GM10847 (cell line): ENCODE results near the gene DPPA4.

ENCODE experiments used
- POLR2A ChIP-seq: IDR thresholded peaks from 2 replicates; pipeline ENCODE4 v1.6.1; 2011; ENCODE audit not compliant: insufficient read length; ENCODE audit errors: extremely low read depth

Gene DPPA4

DNA sequence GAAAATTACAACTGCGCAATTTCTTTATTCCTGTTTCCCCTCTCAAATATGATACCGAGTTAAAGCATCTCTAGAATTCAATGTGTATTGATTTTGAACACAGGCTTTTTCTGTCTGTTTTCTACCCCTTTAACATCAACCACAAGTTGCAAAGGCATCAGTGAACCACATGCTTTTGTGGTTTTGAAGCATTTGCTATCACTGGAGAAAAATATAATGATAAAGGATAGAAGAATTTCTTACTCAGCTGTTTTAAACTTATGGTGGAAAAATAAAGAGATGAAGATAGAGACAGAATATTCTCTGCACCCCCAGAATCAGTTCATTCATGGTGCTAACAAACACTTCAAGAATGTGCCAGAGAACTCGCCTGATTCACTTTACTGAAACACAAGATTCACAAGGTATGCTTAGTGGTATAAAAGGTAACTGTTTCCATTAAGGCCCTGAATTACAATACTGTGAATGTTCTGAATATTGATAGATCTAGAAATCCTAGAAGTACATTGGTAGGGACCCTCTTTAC is 9.5 kb upstream of the DPPA4 start:
- no peak for TF ChIP-seq POLR2A

DNA sequence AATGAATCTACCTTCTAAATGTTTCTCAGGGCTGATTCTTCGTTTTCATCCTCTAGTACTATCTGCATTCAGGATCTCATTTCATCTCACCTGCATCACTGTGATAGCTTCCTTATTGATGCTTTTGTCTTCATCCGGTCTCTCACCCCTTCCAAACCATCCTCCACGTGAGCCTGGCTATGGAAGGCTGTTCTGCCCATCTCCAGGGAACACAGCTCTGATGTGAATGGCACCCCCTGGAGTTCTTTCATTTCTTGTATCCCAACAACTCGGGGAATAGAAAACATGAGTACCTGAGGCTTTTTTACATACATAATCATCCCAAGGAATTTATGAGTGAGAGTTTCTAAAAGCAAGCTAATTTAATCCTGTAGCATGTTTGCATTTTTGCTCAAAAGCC is 8.8 kb upstream of the DPPA4 start:
- TF ChIP-seq POLR2A: no peak

- TF ChIP-seq POLR2A: no peak
Observed at GRCh38 chr3:109339714-109340648, 2.6 kb upstream of the DPPA4 start.

GRCh38 chr3:109339197-109339596 is 1.9 kb upstream of the DPPA4 start:
- no peak for TF ChIP-seq POLR2A

- no peak for TF ChIP-seq POLR2A
Observed at GRCh38 chr3:109338322-109338721, 976 bp upstream of the DPPA4 start.

GRCh38 chr3:109336291-109336861 is 970 bp downstream of the DPPA4 start:
- no peak for TF ChIP-seq POLR2A

DNA sequence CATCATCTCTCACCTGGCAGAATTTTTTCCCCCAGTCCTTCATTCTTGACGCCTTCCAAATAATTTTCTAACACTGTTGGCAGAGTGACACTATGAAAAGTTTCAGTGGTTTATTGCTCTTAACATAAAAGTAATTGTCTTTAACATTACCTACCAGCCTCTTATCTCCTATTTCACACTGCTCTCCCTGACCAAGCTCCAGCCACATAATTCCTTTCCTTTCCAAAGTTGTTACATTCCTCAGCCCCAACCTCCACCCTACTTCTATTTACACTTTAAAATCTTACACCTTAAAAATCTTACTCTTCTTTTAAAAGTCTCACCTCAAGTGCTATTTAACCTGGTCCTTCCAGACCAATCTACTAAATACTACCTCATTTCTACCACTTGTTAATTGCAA is 2.8 kb downstream of the DPPA4 start:
- TF ChIP-seq POLR2A: no peak

- no peak for TF ChIP-seq POLR2A
Observed at GRCh38 chr3:109331692-109332091, 5.7 kb downstream of the DPPA4 start.

DNA sequence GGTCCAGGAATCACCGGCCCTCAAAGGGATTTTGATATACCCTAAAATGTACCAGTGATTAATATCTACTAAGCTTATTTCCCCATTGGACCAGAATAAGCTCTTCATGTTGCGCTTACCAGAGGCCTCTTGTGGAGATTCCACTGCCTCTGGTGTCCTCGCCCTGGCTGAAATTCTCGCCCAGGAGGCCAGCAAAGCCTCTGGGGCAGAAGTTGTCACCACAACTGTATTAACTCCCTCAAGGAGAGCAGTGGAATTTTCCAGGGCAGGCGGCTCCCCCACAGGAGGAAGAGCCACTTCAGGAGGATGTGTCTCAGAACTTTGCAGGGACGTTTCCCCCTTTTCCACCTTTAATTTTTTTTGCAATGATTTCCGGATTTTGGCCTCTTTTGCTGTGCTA is 6.9 kb downstream of the DPPA4 start:
- TF ChIP-seq POLR2A: no peak

DNA sequence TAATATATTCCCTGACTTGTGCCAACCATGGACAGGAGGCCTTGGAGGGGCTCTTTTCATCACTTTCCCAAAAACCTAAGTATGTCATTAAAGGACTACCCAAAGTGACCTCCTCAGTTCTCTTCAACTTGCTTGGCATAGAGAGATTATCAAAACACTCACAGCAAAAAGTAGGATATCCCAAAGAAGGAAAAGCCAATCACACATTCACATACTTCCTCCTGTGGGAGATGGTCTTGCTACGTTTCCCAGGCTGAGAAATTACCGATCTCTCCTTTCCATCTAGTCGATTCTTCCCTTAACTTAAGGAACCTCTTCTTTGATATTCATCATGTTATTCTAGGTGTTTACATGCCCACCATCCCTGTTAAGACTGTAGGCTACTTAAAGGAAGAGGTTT is 9.1 kb downstream of the DPPA4 start:
- no peak for TF ChIP-seq POLR2A

- TF ChIP-seq POLR2A: no peak
Observed at GRCh38 chr3:109325657-109326056, 11.7 kb downstream of the DPPA4 start.

DNA sequence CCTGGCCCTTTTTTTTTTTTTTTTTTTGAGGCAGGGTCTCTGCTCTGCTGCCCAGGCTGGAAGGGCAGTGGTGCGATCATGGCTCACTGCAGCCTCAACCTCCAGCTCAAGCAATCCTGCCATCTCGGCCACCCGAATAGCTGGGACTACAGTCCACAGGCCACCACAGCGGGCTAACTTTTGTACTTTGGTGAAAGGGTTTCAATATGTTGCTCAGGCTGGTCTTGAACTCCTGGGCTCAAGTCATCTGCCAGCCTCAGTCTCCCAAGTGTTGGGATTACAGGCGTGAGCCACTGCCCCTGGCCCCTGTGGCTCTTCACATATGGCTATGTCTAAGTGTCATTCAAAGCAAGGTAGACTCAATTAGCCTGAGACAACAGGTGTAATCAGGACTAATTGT is 12.2 kb downstream of the DPPA4 start:
- TF ChIP-seq POLR2A: no peak

- no peak for TF ChIP-seq POLR2A
Observed at GRCh38 chr3:109316162-109316730, 21.1 kb downstream of the DPPA4 start, which contains the start of gene DPPA2. Gene DPPA2, minus strand, starts transcription at chr3:109316517. Its CDS starts 1,975 bp downstream, at chr3:109314542.

DNA sequence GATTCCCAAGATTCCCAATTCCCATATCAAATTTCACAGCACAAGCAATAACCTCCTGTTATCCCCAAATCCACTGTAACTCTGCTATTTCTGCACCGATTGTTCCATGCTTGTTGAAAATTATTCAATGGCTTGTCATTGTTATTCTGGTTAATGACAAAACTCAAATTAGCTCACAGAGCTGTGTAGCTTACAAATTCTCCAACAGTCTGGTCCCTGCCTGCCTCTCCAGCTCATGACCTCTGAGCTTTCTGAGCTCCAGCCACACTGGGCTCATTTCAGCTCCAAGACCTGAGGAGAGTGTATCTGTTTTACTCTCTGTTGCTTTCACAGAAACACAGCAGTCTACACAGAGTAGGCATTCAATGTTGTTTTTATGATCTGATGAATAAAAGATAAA is 24.3 kb downstream of the DPPA4 start:
- TF ChIP-seq POLR2A: no peak

DNA sequence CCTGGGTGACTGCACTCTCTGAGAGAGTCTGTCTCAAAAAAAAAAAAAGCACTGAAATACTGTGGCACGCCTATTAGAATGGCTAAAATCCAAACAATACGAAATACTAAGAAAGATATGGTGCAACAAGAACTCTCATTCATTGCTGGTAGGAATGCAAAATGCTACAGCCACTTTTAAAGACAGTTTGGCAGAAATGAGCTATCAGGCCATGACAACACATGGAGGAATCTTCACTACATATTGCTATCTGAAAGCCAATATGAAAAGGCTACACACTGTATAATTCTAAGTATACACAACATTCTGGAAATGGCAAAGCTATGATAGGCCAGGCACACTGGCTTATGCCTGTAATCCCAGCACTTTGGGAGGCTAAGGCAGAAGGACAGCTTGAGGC is 39.9 kb downstream of the DPPA4 start:
- TF ChIP-seq POLR2A: no peak

GRCh38 chr3:109284071-109284470 is 53.3 kb downstream of the DPPA4 start:
- TF ChIP-seq POLR2A: no peak
